Measurements from ENCODE around the gene PIP4K2A.

- TF ChIP-seq CTCF (conservative IDR thresholded peaks at IDR 0.05; ENCODE audit: low read length) (no peak), EZH2phosphoT487 (IDR thresholded peaks at IDR 0.05; ENCODE audit: borderline replicate concordance) (no peak)
Observed at GRCh38 chr10:22495396-22495795, 219.0 kb downstream of the PIP4K2A start.

Data from Loucy (cell line).